NOMO-1 (cell line): ENCODE results near the gene ARAP3.

ENCODE experiments used
- DNase-seq, 2 experiments: peaks; one replicate each; lab custom pipeline; 2025; ENCODE audit not compliant: unreplicated experiment in 2 of 2; lab: John Stamatoyannopoulos, UW

Gene ARAP3

DNA sequence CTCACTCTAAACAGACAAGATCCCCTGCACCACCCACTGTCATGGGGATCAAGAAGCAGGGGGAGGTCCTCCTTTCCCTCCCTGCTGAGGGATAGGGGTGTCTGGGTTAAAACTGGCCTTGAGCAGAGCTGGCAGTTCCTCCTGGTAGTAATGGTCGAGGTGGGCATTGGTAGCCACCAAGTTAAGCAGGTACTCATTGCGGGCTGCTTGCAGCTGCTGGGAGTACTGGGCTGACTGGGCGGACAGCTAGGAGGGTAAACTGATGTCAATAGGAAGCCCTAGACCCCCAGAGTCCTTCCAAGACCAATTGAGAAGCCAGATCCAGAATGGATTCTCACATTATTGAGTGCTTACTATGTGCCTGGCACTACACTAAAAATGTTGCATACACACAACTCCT, 34.2 kb downstream of the ARAP3 start:
- no peak for DNase-seq

- no peak for DNase-seq
Observed at GRCh38 chr5:141647242-141647641, 34.8 kb downstream of the ARAP3 start.

DNA sequence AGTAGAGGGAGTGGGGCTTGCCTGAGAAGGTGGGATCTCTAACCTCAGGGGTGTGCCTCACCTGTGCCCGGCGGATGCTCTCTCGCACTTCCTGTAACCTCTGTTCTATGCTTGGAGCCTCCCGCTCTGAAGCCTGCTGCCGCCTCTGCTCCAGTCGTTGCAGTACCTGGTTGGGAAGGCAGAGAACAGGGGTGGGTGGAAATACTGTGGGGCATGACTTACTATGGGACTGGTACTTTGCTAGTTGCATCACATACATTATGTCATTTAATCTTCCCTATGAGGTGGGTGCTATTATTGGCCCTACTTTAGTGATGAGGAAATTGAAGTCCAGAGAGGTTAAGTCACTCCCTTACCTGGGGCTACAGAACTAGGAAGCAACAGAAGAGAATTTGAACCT, 36.0 kb downstream of the ARAP3 start:
- no peak for DNase-seq

- DNase-seq, result no peak
Observed at GRCh38 chr5:141641634-141642267, 40.3 kb downstream of the ARAP3 start.

- DNase-seq, result no peak
Observed at GRCh38 chr5:141640698-141641097, 41.3 kb downstream of the ARAP3 start.

GRCh38 chr5:141640051-141640415, 42.0 kb downstream of the ARAP3 start:
- no peak for DNase-seq

DNA sequence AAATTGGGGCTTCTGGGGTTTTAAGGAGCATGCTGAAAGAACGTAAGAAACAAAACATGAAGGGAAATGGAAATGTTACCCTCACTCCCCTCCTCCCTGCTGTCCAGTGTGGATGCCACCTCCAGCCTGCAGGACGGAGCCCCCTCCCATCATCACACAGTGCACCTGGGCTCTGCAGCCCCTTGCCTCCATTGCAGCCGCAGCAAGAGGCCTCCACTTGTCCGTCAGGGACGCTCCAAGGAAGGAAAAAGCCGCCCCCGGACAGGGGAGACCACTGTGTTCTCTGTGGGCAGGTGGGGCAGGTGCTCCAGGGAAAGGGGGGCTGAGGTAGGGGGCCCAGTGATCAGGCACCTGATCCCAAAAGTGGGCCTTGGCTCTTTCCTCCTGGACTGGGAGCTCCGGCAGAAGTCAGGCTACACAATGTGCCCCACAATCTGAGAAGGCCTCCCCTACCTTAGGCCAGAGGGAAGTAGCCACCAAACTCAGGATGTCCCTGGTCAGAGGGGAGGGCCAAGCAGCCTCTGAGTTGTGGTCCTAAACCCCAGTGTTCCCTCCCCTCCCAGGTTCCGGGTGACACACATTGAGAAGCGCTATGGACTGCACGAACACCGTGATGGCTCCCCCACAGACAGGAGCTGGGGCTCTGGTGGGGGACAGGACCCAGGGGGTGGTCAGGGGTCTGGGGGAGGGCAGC, 42.5 kb downstream of the ARAP3 start:
- DNase-seq, result no peak

DNA sequence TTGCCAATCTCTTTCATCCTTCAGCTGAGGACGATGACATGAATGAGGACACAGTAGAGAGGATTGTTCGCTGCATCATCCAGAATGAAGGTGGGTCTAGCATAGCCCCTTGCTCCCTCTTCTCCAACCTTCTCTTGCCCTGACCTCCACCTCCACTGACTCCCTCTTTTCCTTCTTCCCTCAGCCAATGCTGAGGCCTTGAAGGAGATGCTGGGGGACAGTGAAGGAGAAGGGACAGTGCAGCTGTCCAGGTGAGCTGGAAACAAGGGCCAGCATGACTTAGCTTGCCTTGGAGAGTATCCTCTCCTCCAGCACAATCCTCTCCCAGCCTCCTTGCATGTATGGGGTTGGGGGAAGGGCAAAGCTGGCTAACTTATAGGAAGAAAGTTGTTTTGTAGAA, 43.3 kb downstream of the ARAP3 start:
- no peak for DNase-seq

- DNase-seq, result peak; percentile 74 to 87
Observed at GRCh38 chr5:141637767-141638419, 44.1 kb downstream of the ARAP3 start.

GRCh38 chr5:141637123-141637766, 44.8 kb downstream of the ARAP3 start:
- no peak for DNase-seq

GRCh38 chr5:141636413-141637122, 45.5 kb downstream of the ARAP3 start, which contains the start of the genes HDAC3 and RELL2:
Gene HDAC3 (minus strand): TSS chr5:141636849. CDS start chr5:141636790, 59 bp downstream.
Gene RELL2 (plus strand): TSS chr5:141636997. CDS start chr5:141638226, 1,229 bp downstream.
- peak; percentile 72 to 91 for DNase-seq

DNA sequence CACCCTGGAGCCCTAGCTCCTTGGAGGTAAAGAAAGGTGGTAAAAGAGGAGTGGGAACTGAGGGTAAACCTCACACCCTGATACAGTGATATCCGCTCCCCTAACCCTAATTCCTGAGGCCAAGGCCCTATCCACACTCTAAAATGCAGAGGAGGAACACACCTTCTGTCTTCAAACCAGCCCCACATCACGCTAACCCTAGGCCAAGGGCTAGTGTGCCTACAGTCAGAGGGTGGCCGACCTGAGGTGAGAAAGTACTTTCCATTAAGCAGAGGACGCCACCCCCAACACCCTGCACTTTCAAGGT, 46.0 kb downstream of the ARAP3 start:
- no peak for DNase-seq

DNA sequence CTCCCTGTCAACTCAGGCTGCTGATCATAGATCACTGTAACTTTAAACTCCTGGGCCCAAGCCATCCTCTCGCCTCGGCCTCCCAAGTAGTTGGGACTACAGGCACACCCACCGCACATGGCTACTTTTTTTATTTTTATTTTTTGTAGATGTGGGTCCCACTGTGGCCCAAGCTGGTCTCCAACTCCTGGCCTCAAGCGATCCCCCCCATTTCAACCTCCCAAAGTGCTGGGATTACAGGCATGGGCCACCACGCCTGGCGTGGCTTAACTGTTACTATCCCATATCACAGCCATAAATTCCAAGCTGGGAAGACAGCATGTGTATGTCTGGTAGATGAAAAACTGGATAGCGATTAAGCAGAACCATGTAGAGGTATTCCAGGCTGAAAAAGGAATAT, 46.4 kb downstream of the ARAP3 start:
- no peak for DNase-seq

DNA sequence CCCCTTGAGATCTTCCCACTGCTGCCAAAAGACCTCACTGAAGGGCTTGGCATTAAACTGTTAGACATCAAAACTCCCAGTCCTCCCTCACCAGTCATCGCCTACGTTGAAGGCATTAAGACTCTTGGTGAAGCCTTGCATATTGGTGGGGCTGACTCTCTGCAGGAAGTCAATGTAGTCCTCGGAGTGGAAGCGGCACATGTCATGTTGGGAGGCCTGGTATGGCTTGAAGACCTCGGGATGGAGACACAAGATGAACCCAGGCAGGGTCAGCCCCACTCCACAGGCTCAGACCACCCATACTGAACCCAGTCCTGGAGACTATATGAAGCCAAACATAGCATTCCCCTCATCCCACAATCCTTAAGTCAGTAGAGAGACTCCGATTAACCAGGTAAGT, 47.3 kb downstream of the ARAP3 start:
- no peak for DNase-seq

- DNase-seq, result peak; percentile 61 to 75
Observed at GRCh38 chr5:141633871-141634561, 48.0 kb downstream of the ARAP3 start.

DNA sequence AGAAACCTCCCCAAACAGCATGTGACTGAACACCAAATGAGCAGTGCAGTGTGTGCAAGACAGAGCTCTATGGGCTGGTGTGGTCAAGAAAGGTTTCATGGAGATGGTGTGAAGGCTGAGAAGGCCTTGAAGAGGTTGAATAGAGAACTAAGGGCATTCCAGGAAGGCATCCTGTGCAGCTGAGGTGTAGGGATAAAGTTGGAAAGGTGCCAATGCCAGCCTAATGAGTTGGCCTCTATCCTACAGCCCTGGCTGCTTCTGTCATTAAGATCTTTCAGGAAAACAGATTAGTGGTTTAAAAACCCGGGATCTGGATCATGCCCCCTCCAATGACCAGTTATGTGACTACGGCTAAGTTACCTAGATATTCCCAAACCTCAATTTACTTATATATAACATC, 49.4 kb downstream of the ARAP3 start:
- DNase-seq, result no peak

- DNase-seq, result no peak
Observed at GRCh38 chr5:141630570-141631140, 51.4 kb downstream of the ARAP3 start.

- no peak for DNase-seq
Observed at GRCh38 chr5:141628175-141628788, 53.7 kb downstream of the ARAP3 start.

DNA sequence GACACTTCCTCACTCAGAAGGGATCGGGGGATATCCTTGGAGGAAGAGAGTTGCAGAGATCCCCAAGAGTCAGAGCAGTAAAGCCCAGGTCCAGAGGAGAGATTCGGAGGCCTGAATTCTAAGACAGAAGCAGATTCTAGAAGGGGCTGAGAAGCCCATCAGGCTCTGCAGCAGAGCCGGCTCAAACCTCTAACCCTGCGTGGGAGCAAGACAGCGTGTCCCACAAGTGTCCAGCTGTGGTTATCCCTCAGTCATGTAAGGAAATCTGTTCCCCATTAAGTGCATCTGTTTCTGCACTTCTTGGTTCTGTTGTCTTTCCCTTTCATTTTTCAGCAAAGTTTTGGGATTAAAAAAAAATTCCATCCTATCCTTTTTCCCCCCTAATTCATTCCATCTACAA, 58.4 kb downstream of the ARAP3 start:
- DNase-seq, result no peak

GRCh38 chr5:141623186-141623585, 58.8 kb downstream of the ARAP3 start:
- DNase-seq, result peak; percentile 94 to 99
